K562 (cell line): ENCODE results near the gene CBFA2T3. TPM values are rescaled to one million over a fixed set of nuclear protein-coding genes. Genes with fewer than 3 reads are reported as not detected.

Experiments used
- ATAC-seq: fragments of 200-7000 bp; cut with Tn5 transposase; 3 replicates; pipeline ENCODE4 v1.9.1; 2020; ENCODE audit warnings: moderate library complexity
- BruUV-seq: library from RNA; stranded (reverse); fragments of 400-500 nt; replicated peaks from 2 replicates; lab custom pipeline; 2021; lab: Mats Ljungman, UMichigan
- CTCF ChIA-PET: fragments of 300-600 bp; formaldehyde crosslinking; extraction: SDS; loops from one replicate; lab custom pipeline; 2021; ENCODE audit warnings: low intra/inter-chr PET ratio; lab: Yijun Ruan, JAX
- POLR2A ChIA-PET: fragments of 300-600, 350-650 bp; sonication (Branson Sonifier 250); formaldehyde crosslinking; extraction: SDS; loops from one replicate; lab custom pipeline; 2021; ENCODE audit warnings: antibody characterized with exemption, inconsistent platforms; lab: Yijun Ruan, JAX
- DNase-seq, 4 experiments: peaks; one replicate each; pipeline versions ENCODE4 v3.0.0 to v3.0.0-alpha.2; 2011 to 2018; ENCODE audit warnings: low spot score in 3 of 4, mixed read lengths in 3 of 4; ENCODE audit errors: extremely low read depth in 1 of 4
- FAIRE-seq: peaks from 2 replicates; lab custom pipeline; 2011; peaks lifted over from hg19 to GRCh38; lab: Jason Lieb, UNC
- H2AFZ ChIP-seq: 2 replicates; pipeline ENCODE4 v1.6.0; 2011; ENCODE audit warnings: low read depth, low read length, control low read depth, inconsistent platforms
- H3K27ac ChIP-seq: fragments of 200-600 bp; 3 replicates; pipeline ENCODE4 v1.8.0; 2011; ENCODE audit warnings: low read depth, mild to moderate bottlenecking, control low read depth, inconsistent platforms, low read length, moderate library complexity, mixed read lengths; ENCODE audit errors: extremely low read depth
- H3K27me3 ChIP-seq, 2 experiments: fragments of 300-600 bp in 1 of 2; 2 replicates in 1 of 2; 3 replicates in 1 of 2; pipeline versions ENCODE4 v1.6.0 to v1.8.0; 2011; ENCODE audit warnings: inconsistent platforms in 2 of 2, low read length in 2 of 2, mild to moderate bottlenecking in 1 of 2, mixed read lengths in 1 of 2, moderate library complexity in 1 of 2; ENCODE audit not compliant: control insufficient read depth in 2 of 2, insufficient read depth in 2 of 2
- H3K36me3 ChIP-seq: fragments of 300-600 bp; 3 replicates; pipeline ENCODE4 v1.8.0; 2011; ENCODE audit warnings: mild to moderate bottlenecking, low read length, inconsistent platforms; ENCODE audit not compliant: control insufficient read depth, insufficient read depth
- H3K4me1 ChIP-seq, 2 experiments: fragments of 200-600 bp in 1 of 2; replicated peaks in 1 of 2; 2 replicates in 1 of 2; 3 replicates in 1 of 2; pipeline versions ENCODE4 v1.5.1 to v1.8.0; 2011; ENCODE audit warnings: inconsistent platforms in 2 of 2, low read length in 2 of 2, mild to moderate bottlenecking in 1 of 2, mixed read lengths in 1 of 2, moderate library complexity in 1 of 2; ENCODE audit not compliant: control insufficient read depth in 2 of 2, insufficient read depth in 2 of 2
- H3K4me2 ChIP-seq: 2 replicates; pipeline ENCODE4 v1.6.1; 2011; ENCODE audit warnings: low read length, control low read depth, inconsistent platforms, mixed read lengths; ENCODE audit not compliant: insufficient read depth
- H3K4me3 ChIP-seq: fragments of 200-600 bp; sonication (generic), shearing (Covaris generic); 2 replicates; pipeline ENCODE4 v1.5.1; 2016; ENCODE audit warnings: control low read depth, inconsistent platforms
- H3K79me2 ChIP-seq: fragments of 200-600 bp; 3 replicates; pipeline ENCODE4 v1.8.0; 2011; ENCODE audit warnings: low read length, inconsistent platforms; ENCODE audit not compliant: control insufficient read depth, insufficient read depth
- H3K9ac ChIP-seq, 2 experiments: 2 replicates each; pipeline versions ENCODE4 v1.6.0 to v1.6.1; 2011; ENCODE audit warnings: low read depth in 2 of 2, low read length in 2 of 2, control low read depth in 1 of 2, inconsistent platforms in 1 of 2, mild to moderate bottlenecking in 1 of 2, mixed read lengths in 1 of 2; ENCODE audit not compliant: insufficient read depth in 1 of 2
- H3K9me1 ChIP-seq: one replicate; pipeline ENCODE4 v1.6.0; 2011; ENCODE audit warnings: inconsistent platforms, mild to moderate bottlenecking, low read length, moderate library complexity; ENCODE audit not compliant: control insufficient read depth, insufficient read depth
- H3K9me3 ChIP-seq: replicated peaks from 2 replicates; pipeline ENCODE4 v1.5.1; 2011; ENCODE audit warnings: low read depth, low read length, inconsistent platforms; ENCODE audit not compliant: control insufficient read depth, insufficient read depth
- H4K20me1 ChIP-seq: replicated peaks from 2 replicates; pipeline ENCODE4 v1.6.1; 2011; ENCODE audit warnings: low read length, inconsistent platforms, mixed read lengths; ENCODE audit not compliant: control insufficient read depth, insufficient read depth
- FOXP1 ChIP-seq: sonication (generic); formaldehyde crosslinking; IDR thresholded peaks from 2 replicates; pipeline ENCODE4 v1.8.0; 2022; ENCODE audit warnings: mild to moderate bottlenecking, missing genetic modification reagents
- MAFF ChIP-seq: IDR thresholded peaks from 2 replicates; pipeline ENCODE4 v1.6.1; 2012; ENCODE audit warnings: low read length, improper control_type of control experiment
- MTF1 ChIP-seq: fragments of 250-450 bp; sonication (Bioruptor Pico); IDR thresholded peaks from 2 replicates; pipeline ENCODE4 v1.9.0; 2021; ENCODE audit warnings: moderate library complexity, mild to moderate bottlenecking, inconsistent platforms, borderline replicate concordance
- ZFP30 ChIP-seq: fragments of 250-450 bp; sonication (Bioruptor Pico); IDR thresholded peaks from 2 replicates; pipeline ENCODE4 v1.8.0; 2022; ENCODE audit warnings: moderate library complexity, mild to moderate bottlenecking, inconsistent platforms, borderline replicate concordance
- ZNF408 ChIP-seq: fragments of 250-450 bp; sonication (Bioruptor Pico); IDR thresholded peaks from 2 replicates; pipeline ENCODE4 v1.4.0; 2020; ENCODE audit warnings: low read depth, mild to moderate bottlenecking, moderate library complexity
- ZNF436 ChIP-seq: fragments of 250-450, 450-650 bp; sonication (Bioruptor Pico); formaldehyde crosslinking; IDR thresholded peaks from 2 replicates; pipeline ENCODE4 v1.7.0; 2020; ENCODE audit warnings: mild to moderate bottlenecking
- ZNF586 ChIP-seq: fragments of 450-650 bp; formaldehyde crosslinking; conservative IDR thresholded peaks from 2 replicates; pipeline ENCODE4 v1.4.0; 2020; ENCODE audit warnings: mild to moderate bottlenecking, moderate library complexity
- WGBS: fragments of 100-300 bp; shearing (Covaris generic); methylation state at CpG from one replicate; pipeline ENCODE4 v1.1.6; 2016; ENCODE audit warnings: low coverage, mixed read lengths; ENCODE audit not compliant: insufficient coverage; ENCODE audit errors: missing lambda C conversion rate; 5-methylcytosine and 5-hydroxymethylcytosine counted together
- in situ Hi-C: fragments of 300-500 bp; cut with MboI; formaldehyde crosslinking; loops from 4 replicates; pipeline ENCODE4 v1.15.0; 2018; ENCODE audit warnings: inconsistent platforms, mixed read lengths
- intact Hi-C: fragments of 100-400 bp; cut with micrococcal nuclease; formaldehyde crosslinking; loops from 2 replicates; pipeline ENCODE4 v1.14.2; 2022
- polyA plus RNA-seq, 8 experiments: library from polyadenylated mRNA; depleted of rRNA in 4 of 8; stranded (reverse) in 5 of 8; unstranded in 3 of 8; fragments of >200 nt; fragmentation: Nextera tagmentation in 2 of 8; fragmentation: Illumina TruSeq in 1 of 8; extraction: Ambion mirVana in 2 of 8; extraction: Trizol in 1 of 8; gene quantifications; 2 replicates each; pipeline versions ENCODE4 v1.2.1 to v1.2.3, GENCODE V29; 2011 to 2014; ENCODE audit warnings: inconsistent platforms in 1 of 8, missing spikeins in 1 of 8
- total RNA-seq, 7 experiments: library from RNA; depleted of rRNA in 6 of 7; stranded (reverse); fragments of >200 nt in 6 of 7; fragmentation: Illumina TruSeq in 2 of 7; extraction: Trizol in 2 of 7; gene quantifications; 2 replicates each; pipeline versions ENCODE4 v1.2.1 to v1.2.3, GENCODE V29; 2011 to 2021; ENCODE audit warnings: low replicate concordance in 1 of 7

CBFA2T3 gene
- total and polyA plus RNA-seq, 9 of the 15 experiments (the other 6 are each of a cell fraction or from before 2014, with no cell fraction given) = 2.3 to 145 (median 6.7) TPM

- WGBS = 82% methylated on average over 16 of the region's 28 CpGs
- DNase-seq = no peak
- Histone ChIP-seq H2AFZ (no peak overlapping the region), H3K9ac (no peak overlapping the region), H3K27ac (no peak overlapping the region; the same call in 2 of the 3 replicates), H3K27me3 (no peaks in the 10 kb centered on the region), H3K36me3 (no peaks in the 10 kb centered on the region), H3K4me2 (no peak overlapping the region), H3K9me1 (peaks cover 4% of the 10 kb centered on the region), H3K4me3 (no peak overlapping the region), H3K4me1 (peaks cover 55 to 74% of the 10 kb centered on the region in 2 experiments), H3K79me2 (peaks cover 8% of the 10 kb centered on the region; the same call in 2 of the 3 replicates), H4K20me1 (no peaks in the 10 kb centered on the region; the same call in 1 of the 2 replicates), H3K9me3 (peaks cover 21% of the 10 kb centered on the region)
- CTCF ChIA-PET = no interaction called here
- in situ Hi-C loops = no loop called here
- FAIRE-seq = no peak
- POLR2A ChIA-PET = no interaction called here
- no peak for TF ChIP-seq FOXP1 (CRISPR knock-in tag)
- TF ChIP-seq ZNF408 (CRISPR knock-in tag) = no peak
- no peak for TF ChIP-seq MTF1 (CRISPR knock-in tag)
- TF ChIP-seq ZNF586 (CRISPR knock-in tag) = no peak
- no peak for TF ChIP-seq ZFP30 (CRISPR knock-in tag)
- TF ChIP-seq MAFF = no peak
- no peak for TF ChIP-seq ZNF436 (CRISPR knock-in tag)
- ATAC-seq = no peak
- intact Hi-C loops = no loop called here
- no TSS peak for BruUV-seq
Measured at GRCh38 chr16:88995746-88996535, 18.9 kb upstream of the CBFA2T3 start.
